Ascending aorta (tissue), 1 donor: ENCODE measurements around the gene TMEM100. TPM values are rescaled to one million over a fixed set of nuclear protein-coding genes. Genes with fewer than 3 reads are reported as not detected.

Experiments used
- total RNA-seq: library from RNA; depleted of rRNA; stranded (reverse); fragments of >200 nt; gene quantifications from one replicate; pipeline ENCODE4 v1.1.0, GENCODE V29; 2016

The TMEM100 gene
- total RNA-seq, 1 donor from 2014 or later: 1.7 TPM

Other genes starting within 250 kb of the TMEM100 start
- not detected for gene SMIM36, start 211.4 kb downstream of the TMEM100 start, total RNA-seq
- 17.8 TPM for gene PCTP, start 28.2 kb upstream of the TMEM100 start, total RNA-seq